HG02571 (cell line): ENCODE measurements around the gene IBA57.
"Not testable (repeated sequence)": the region's sequence is repeated elsewhere in the genome, so short reads cannot be mapped to it uniquely, and the experiment has no call there.

ENCODE experiments used
- ATAC-seq: cut with Tn5 transposase; IDR thresholded peaks from one replicate; pipeline ENCODE4 v1.9.1; 2021; ENCODE audit warnings: mild to moderate bottlenecking, moderate library complexity; ENCODE audit not compliant: unreplicated experiment

The IBA57 gene

DNA sequence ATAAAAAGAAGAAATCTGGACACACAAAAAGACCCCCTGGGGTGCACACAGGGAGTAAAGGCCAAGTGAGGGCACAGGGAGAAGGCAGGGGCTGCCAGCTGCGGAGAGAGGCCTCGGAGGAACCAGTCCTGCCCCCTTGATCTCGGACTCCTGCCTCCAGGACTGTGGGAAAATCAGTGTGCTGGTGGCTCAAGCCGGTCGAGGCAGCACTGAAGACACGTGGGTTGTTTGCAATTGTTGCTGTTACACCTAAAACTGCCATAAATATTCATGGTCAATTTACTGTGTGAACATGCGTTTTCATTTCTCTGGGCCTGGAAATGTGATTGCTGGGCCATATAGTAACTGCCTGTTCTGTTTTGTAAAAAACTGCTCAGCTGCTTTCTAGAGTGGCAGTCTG is 18.5 kb downstream of the IBA57 start:
- no peak for ATAC-seq

DNA sequence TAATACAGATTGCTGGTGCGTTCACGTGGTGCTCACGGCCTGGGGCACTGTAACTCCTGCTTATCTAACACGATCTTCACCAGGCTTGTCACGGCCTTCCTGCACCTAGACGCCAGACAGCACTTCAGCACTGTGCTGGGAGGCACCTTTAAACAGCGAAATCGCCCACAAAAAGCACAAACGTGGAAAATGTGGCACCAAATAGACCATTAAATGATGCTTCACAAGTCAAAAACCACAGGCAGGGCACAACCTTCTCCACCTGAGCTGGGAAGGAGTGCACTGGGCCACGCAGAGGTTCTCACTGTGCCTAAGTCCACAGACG is 20.0 kb downstream of the IBA57 start:
- ATAC-seq, result no peak

DNA sequence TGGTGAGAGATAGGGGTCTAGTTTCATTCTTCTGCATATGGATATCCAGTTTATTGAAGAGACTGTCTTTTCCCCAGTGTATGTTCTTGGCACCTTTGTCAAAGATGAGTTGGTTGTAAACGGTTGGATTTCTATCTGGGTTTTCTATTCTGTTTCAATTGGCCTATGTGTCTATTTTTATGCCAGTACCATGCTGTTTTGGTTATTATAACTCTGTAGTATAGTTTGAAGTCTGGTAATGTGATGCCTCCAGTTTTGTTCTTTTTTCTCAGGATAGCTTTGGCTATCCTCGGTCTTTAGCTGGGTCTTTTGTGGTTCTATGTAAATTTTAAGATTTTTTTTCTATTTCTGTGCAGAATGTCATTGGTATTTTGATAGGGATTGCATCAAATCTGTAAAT is 22.6 kb downstream of the IBA57 start:
- ATAC-seq, result not testable (repeated sequence)

DNA sequence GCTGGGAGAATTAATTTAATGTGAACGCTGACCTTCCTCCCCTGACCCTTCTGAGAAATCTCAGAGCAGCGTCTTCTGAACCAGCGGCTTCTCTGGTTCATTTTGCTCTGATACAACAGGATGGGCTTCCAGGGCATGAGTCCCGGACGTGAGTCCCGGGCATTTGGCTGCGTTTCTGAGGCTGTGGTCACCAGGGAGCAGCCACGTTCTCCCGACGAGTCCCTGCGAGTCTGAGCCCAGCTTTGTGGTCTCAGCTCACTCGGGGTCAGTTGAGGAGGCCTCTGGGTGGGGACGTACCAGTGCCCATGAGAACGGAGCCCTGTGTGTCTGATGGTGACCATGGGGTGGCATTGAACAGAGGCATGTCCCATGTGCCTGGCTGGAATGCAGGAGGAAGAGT is 24.6 kb downstream of the IBA57 start:
- ATAC-seq, result no peak

DNA sequence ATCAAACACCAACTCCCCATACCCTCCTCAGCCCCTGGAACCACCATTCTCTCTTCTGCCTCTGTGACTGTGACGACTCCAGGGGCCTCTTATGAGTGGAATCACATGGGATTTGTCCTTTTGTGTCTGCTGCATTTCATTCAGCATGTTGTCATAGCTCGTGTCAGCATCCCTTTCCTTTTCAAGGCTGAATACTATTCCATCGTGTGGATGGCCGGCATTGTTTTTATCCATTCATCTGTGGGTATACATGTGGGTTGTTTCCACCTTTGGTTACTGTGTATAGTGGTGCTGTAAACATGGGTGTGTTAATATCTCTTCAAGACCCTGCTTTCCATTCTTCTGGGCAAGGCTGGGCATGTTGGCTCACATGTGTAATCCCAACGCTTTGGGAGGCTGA is 25.2 kb downstream of the IBA57 start:
- ATAC-seq, result no peak

GRCh38 chr1:228194436-228194835 is 28.8 kb downstream of the IBA57 start:
- ATAC-seq, result no peak

- no peak for ATAC-seq
Measured at GRCh38 chr1:228194921-228195812, 29.6 kb downstream of the IBA57 start.

GRCh38 chr1:228197555-228198147 is 32.0 kb downstream of the IBA57 start:
- no peak for ATAC-seq

- ATAC-seq, result no peak
Measured at GRCh38 chr1:228198977-228199590, 33.5 kb downstream of the IBA57 start.

DNA sequence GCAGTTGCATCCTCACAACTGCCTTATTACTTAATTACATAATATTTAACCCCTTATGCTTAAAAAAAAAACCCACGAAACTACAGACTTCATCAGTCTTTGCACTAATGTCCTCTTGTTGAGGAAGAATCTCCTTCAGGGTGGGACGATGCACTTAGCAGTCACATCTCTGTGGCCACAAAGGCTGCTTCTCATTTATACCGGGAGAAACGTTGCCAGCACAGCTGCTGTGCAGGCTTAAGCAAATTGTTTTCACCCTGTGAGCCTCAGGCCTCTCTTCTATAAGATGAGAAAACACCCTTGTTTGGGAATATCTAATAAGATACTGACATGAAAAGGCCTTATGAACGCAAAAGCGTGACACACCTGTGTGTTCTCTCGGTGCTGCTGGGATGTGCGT is 39.4 kb downstream of the IBA57 start:
- no peak for ATAC-seq

DNA sequence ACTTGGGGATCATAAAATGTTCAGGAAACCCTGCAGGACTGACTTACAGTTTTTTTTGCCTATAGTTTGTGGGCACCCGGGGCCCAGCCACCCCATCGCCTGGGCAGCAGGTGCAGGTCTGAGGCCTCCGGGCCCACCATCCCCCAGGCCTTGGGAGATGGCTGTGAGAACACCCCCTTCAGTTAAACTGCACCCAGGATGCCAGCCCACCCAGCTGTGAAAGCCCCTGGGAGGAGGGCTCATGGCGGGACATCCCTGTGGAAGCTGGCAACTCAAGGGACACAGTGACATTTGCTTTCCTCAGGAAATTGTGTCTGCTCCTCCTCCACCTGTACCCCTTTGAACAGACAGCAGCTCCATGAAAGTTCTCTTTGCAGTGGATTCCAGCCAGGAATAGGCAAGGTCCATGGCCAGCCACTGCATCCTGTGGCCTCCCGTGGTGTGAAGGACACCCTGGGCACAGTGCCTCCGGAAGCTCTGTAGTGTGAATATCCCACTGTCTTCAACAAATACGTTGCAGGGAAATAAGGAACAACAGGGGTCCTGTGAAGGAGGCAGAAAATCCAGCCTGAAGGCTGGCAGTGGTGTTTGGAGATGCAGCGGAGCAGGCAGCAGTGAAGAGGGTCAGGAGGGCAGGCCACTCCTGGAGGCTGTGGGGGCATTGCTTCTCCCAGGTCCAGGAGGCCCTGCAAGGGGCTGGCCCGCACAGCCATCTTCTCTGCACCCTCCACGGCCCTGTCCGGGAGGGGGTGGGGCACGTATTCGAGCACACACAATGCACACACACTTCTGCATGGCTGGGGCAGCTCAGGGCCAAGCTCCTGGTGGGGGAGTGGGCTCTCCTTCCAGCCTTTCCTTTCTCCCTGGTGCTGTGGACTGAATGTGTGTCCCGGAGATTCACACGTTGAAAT is 40.2 kb downstream of the IBA57 start:
- no peak for ATAC-seq

- no peak for ATAC-seq
Measured at GRCh38 chr1:228206582-228207351, 41.2 kb downstream of the IBA57 start.

GRCh38 chr1:228207381-228207810 is 41.8 kb downstream of the IBA57 start:
- no peak for ATAC-seq

GRCh38 chr1:228207851-228208821 is 42.5 kb downstream of the IBA57 start, which contains the start of gene OBSCN:
Gene OBSCN, plus strand, starts transcription at chr1:228208044. Its CDS starts 3,740 bp downstream, at chr1:228211784.
- no peak for ATAC-seq

DNA sequence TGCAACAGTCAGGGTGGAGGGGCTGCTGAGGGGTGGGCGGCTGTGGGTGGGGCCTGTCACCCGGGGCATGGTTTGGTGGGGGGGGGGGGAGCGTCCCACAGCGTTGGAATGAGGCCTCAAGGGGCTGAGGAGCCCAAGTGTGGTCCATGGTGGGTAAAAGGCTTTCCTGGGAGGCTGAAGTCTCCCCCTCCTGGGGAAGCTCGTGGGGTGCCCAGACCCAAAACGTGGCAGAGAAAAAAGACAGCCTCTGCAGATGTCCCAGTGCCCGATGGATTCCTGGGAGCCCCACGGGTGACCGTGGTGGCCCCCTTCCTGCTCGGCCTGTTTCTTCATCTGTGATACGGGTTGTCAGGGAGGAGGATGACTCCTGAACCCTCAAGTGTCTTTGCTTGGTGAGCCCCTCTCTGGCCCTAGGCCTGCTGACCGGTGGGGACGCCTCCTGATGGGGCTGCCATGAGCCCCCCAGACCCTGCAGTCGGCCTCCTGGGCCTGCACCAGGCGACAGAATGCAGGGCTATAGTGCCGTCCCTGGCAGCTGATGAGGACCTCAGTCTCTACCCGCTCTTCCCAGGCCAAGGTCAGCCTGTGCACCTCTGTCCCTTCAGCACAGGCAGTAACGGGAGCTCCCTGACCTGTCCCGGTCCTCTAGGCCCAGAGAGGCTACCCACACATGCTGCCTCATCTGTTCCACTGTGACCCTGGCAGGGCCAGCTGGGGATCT is 43.4 kb downstream of the IBA57 start:
- ATAC-seq, result no peak

DNA sequence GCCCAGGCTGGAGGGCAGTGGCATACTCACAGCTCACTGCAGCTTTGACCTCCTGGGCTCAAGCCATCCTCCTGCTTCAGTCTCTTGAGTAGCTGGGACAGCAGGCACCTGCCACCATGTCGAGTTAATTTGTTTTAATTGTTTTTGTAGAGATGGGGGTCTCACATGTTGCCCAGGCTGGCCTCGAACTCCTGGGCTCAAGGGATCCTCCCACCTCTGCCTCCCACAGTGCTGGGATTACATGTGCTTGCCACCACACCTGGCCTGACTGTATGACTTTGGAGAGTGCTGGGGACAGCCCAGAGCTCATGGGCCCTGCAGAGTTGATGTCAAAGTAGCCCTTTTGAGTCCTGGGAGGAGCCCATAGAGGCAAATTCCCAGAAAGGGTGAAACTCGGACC is 44.1 kb downstream of the IBA57 start:
- no peak for ATAC-seq

DNA sequence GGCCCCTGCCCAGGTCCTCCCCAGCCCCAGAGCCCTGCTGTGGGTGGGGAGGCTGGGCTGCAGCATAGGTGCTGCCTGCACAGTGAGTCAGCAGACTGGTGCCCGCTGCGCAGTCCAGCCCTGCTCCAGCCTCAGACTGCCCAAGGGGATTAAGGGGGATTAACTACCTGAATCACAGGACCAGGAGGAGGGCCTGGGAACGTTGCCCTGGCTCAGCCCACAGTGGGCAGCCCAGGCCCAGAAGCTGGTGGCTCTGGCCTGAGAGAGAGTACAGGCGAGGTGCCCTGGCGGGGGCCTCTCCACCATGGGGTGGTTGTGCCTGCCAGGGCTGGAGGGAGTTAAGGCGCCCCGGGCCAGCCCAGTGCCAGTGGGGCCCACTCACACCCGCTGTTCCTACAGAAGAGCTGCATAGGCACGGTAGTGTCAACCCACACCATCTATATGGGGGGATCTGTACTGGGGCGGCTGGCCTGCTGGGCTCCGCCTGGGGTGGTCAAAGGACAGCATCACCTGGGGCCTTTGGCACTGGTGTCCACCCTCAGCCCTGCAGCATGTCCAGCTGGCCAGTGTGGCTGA is 44.6 kb downstream of the IBA57 start:
- ATAC-seq, result no peak
